HepG2 (cell line): Measurements from ENCODE around the gene DMTF1. TPM values are rescaled to one million over a fixed set of nuclear protein-coding genes. Genes with fewer than 3 reads are reported as not detected.
A peak's percentile ranks its signal among the peaks of the same experiment; 100 is the strongest.

Experiments
- CC2D1A ChIP-seq: sonication (generic); formaldehyde crosslinking; IDR thresholded peaks from 2 replicates; pipeline ENCODE4 v1.8.1; 2023; ENCODE audit warnings: mild to moderate bottlenecking, missing genetic modification reagents
- CHD2 ChIP-seq: IDR thresholded peaks from 2 replicates; pipeline ENCODE4 v1.6.1; 2011; ENCODE audit warnings: low read depth, low read length, improper control_type of control experiment
- DNMT3B ChIP-seq: conservative IDR thresholded peaks from 2 replicates; pipeline ENCODE4 v1.6.1; 2016; ENCODE audit warnings: missing biosample characterization, control low read depth
- KDM6A ChIP-seq: IDR thresholded peaks from 2 replicates; pipeline ENCODE4 v1.6.1; 2016; ENCODE audit warnings: low read depth
- MAFK ChIP-seq, 2 experiments: IDR thresholded peaks in 1 of 2; conservative IDR thresholded peaks in 1 of 2; 2 replicates each; pipeline ENCODE4 v1.6.1; 2011; ENCODE audit warnings: improper control_type of control experiment in 2 of 2, low read length in 2 of 2
- NBN ChIP-seq: fragments of 450-650 bp; conservative IDR thresholded peaks from 2 replicates; pipeline ENCODE4 v1.6.1; 2017
- NFE2 ChIP-seq: sonication (generic); formaldehyde crosslinking; IDR thresholded peaks from 2 replicates; pipeline ENCODE4 v1.4.0; 2020; ENCODE audit warnings: missing genetic modification reagents
- NFE2L2 ChIP-seq: fragments of 150-350 bp; IDR thresholded peaks from 2 replicates; pipeline ENCODE4 v1.6.1; 2014; ENCODE audit warnings: low read length
- NFYC ChIP-seq: IDR thresholded peaks from 2 replicates; pipeline ENCODE4 v1.6.1; 2016; ENCODE audit warnings: missing genetic modification reagents, missing compliant biosample characterization
- PAX8 ChIP-seq: sonication (generic); formaldehyde crosslinking; IDR thresholded peaks from 2 replicates; pipeline ENCODE4 v1.8.0; 2022; ENCODE audit warnings: mild to moderate bottlenecking, missing genetic modification reagents, borderline replicate concordance
- RAD21 ChIP-seq: fragments of 450-650 bp; formaldehyde crosslinking; IDR thresholded peaks from 2 replicates; pipeline ENCODE4 v1.5.0; 2020; ENCODE audit warnings: mild to moderate bottlenecking
- RCOR2 ChIP-seq: IDR thresholded peaks from 2 replicates; pipeline ENCODE4 v1.6.1; 2016; ENCODE audit warnings: missing biosample characterization, missing genetic modification reagents
- RFXANK ChIP-seq: IDR thresholded peaks from 2 replicates; pipeline ENCODE4 v1.6.1; 2016
- RNF2 ChIP-seq: fragments of 450-650 bp; conservative IDR thresholded peaks from 2 replicates; pipeline ENCODE4 v1.6.1; 2016; ENCODE audit warnings: low read depth
- SIX1 ChIP-seq: sonication (generic); formaldehyde crosslinking; IDR thresholded peaks from 2 replicates; pipeline ENCODE4 v1.4.0; 2020; ENCODE audit warnings: missing genetic modification reagents, borderline replicate concordance
- TFAP4 ChIP-seq: sonication (generic); IDR thresholded peaks from 2 replicates; pipeline ENCODE4 v1.6.1; 2016; ENCODE audit warnings: low read depth, borderline replicate concordance
- THYN1 ChIP-seq: sonication (generic); formaldehyde crosslinking; IDR thresholded peaks from 2 replicates; pipeline ENCODE4 v1.8.1; 2023; ENCODE audit warnings: low read depth, mild to moderate bottlenecking, moderate library complexity, missing genetic modification reagents, borderline replicate concordance
- ZBTB7B ChIP-seq: sonication (generic); formaldehyde crosslinking; IDR thresholded peaks from 2 replicates; pipeline ENCODE4 v1.4.0; 2020; ENCODE audit warnings: missing genetic modification reagents
- ZNF205 ChIP-seq: IDR thresholded peaks from 2 replicates; pipeline ENCODE4 v1.6.1; 2018; ENCODE audit warnings: missing biosample characterization, missing genetic modification reagents
- ZNF343 ChIP-seq: sonication (generic); formaldehyde crosslinking; IDR thresholded peaks from 2 replicates; pipeline ENCODE4 v1.4.0; 2020; ENCODE audit warnings: mild to moderate bottlenecking, missing genetic modification reagents
- ZNF556 ChIP-seq: sonication (generic); formaldehyde crosslinking; IDR thresholded peaks from 2 replicates; pipeline ENCODE4 v1.4.0; 2020; ENCODE audit warnings: mild to moderate bottlenecking, missing genetic modification reagents, borderline replicate concordance
- ZNF567 ChIP-seq: sonication (generic); formaldehyde crosslinking; IDR thresholded peaks from 2 replicates; pipeline ENCODE4 v1.8.1; 2023; ENCODE audit warnings: mild to moderate bottlenecking, missing genetic modification reagents, borderline replicate concordance
- ZNF644 ChIP-seq: IDR thresholded peaks from 2 replicates; pipeline ENCODE4 v1.6.1; 2016; ENCODE audit warnings: low read depth
- ZSCAN5A ChIP-seq: sonication (generic); formaldehyde crosslinking; IDR thresholded peaks from 2 replicates; pipeline ENCODE4 v1.8.0; 2022; ENCODE audit warnings: mild to moderate bottlenecking, missing genetic modification reagents, borderline replicate concordance
- polyA plus RNA-seq, 8 experiments: library from polyadenylated mRNA; depleted of rRNA in 3 of 8; stranded (reverse) in 7 of 8; unstranded in 1 of 8; fragments of >200 nt; fragmentation: Illumina TruSeq in 4 of 8; extraction: Trizol in 4 of 8; gene quantifications; 2 replicates each; pipeline versions ENCODE4 v1.2.1 to v1.2.3, GENCODE V29; 2011 to 2016; ENCODE audit warnings: low read depth in 4 of 8, missing spikeins in 1 of 8, mixed read lengths in 1 of 8; ENCODE audit not compliant: insufficient read depth in 1 of 8
- total RNA-seq, 5 experiments: library from RNA; depleted of rRNA; stranded (reverse); fragments of >200 nt; fragmentation: Illumina TruSeq; extraction: Trizol; gene quantifications; 2 replicates each; pipeline ENCODE4 v1.2.3, GENCODE V29; 2016; ENCODE audit warnings: low read depth in 1 of 5
- TF ChIP-seq, protein P1 (sequence below): sonication (generic); formaldehyde crosslinking; IDR thresholded peaks from 2 replicates; pipeline ENCODE4 v1.9.0; 2021; ENCODE audit warnings: missing genetic modification reagents, borderline replicate concordance
- TF ChIP-seq, protein P2 (sequence below): sonication (generic); formaldehyde crosslinking; IDR thresholded peaks from 2 replicates; pipeline ENCODE4 v1.5.0; 2020; ENCODE audit warnings: missing genetic modification reagents

DMTF1 gene
- total and polyA plus RNA-seq, 2 of the 13 experiments (the other 11 are each of a cell fraction or from before 2014, with no cell fraction given), result 45.8 to 132 TPM

DNA sequence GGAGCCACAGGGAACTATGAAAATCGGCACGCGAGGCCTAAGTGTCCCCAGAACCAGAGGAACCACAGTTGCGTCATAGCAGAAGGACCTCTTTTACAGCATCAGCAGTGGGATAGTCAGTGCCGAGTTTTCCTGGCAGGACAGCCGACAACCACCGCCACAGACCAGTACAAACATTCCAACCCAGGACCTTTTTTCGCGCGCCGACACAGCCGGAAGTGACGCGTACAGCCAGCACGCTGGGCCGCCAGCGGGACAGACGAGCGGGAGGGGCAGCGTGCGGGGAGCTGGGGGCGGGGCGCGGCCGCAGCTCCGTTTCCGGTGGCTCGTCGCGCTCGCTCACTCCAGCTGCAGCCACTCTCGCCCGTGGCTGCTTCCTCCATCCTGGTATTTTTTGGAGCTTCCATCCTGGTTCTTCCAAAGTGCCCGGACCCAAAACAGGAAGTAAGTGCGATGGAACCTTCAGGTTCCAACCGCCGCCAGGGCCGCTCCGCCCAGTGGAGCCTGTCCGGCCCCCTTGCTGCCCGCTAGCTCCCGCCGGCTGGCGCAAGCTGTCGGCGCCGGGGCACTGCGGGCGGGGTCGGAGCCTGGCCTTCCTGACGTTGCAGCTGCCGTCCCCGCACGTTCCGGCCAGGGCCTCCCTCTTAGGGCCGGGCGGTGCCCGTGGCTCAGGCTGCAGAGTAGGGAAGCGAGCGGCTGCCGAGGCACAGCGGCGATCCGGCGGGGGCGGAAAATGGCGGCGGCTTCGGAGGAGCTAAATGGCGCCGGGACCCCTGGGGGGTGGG lies at the start of gene DMTF1 (continued):
- TF ChIP-seq MAFK (conservative IDR thresholded peaks at IDR 0.05 in 1 of 2, IDR thresholded peaks at IDR 0.05 in 1 of 2; ENCODE audit: low read length in 2 of 2), result no peak
- no peak for TF ChIP-seq RAD21 (CRISPR knock-in tag)
- no peak; the same call in 1 of the 2 replicates for TF ChIP-seq ZNF567 (CRISPR knock-in tag)
- no peak for TF ChIP-seq RCOR2 (CRISPR knock-in tag)
- no peak; the same call in 1 of the 2 replicates for TF ChIP-seq ZSCAN5A (CRISPR knock-in tag)
- TF ChIP-seq SIX1 (CRISPR knock-in tag), result no peak
- no peak for TF ChIP-seq ZNF205
- TF ChIP-seq NBN, result no peak
- no peak for TF ChIP-seq NFE2 (CRISPR knock-in tag)
- TF ChIP-seq RFXANK (CRISPR knock-in tag), result no peak
- TF ChIP-seq, protein P1, sequence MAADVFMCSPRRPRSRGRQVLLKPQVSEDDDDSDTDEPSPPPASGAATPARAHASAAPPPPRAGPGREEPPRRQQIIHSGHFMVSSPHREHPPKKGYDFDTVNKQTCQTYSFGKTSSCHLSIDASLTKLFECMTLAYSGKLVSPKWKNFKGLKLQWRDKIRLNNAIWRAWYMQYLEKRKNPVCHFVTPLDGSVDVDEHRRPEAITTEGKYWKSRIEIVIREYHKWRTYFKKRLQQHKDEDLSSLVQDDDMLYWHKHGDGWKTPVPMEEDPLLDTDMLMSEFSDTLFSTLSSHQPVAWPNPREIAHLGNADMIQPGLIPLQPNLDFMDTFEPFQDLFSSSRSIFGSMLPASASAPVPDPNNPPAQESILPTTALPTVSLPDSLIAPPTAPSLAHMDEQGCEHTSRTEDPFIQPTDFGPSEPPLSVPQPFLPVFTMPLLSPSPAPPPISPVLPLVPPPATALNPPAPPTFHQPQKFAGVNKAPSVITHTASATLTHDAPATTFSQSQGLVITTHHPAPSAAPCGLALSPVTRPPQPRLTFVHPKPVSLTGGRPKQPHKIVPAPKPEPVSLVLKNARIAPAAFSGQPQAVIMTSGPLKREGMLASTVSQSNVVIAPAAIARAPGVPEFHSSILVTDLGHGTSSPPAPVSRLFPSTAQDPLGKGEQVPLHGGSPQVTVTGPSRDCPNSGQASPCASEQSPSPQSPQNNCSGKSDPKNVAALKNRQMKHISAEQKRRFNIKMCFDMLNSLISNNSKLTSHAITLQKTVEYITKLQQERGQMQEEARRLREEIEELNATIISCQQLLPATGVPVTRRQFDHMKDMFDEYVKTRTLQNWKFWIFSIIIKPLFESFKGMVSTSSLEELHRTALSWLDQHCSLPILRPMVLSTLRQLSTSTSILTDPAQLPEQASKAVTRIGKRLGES (CRISPR knock-in tag), result no peak
- TF ChIP-seq ZBTB7B (CRISPR knock-in tag), result peak; percentile 70; the same call in 1 of the 2 replicates
- TF ChIP-seq NFYC (CRISPR knock-in tag), result no peak; the same call in none of the 2 replicates
- peak; percentile 67 for TF ChIP-seq ZNF556 (CRISPR knock-in tag)
- no peak for TF ChIP-seq CHD2
- TF ChIP-seq NFE2L2, result no peak
- TF ChIP-seq TFAP4, result peak; percentile 67; the same call in 1 of the 2 replicates
- peak; percentile 91 for TF ChIP-seq ZNF343 (CRISPR knock-in tag)
- TF ChIP-seq, protein P2, sequence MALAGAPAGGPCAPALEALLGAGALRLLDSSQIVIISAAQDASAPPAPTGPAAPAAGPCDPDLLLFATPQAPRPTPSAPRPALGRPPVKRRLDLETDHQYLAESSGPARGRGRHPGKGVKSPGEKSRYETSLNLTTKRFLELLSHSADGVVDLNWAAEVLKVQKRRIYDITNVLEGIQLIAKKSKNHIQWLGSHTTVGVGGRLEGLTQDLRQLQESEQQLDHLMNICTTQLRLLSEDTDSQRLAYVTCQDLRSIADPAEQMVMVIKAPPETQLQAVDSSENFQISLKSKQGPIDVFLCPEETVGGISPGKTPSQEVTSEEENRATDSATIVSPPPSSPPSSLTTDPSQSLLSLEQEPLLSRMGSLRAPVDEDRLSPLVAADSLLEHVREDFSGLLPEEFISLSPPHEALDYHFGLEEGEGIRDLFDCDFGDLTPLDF (CRISPR knock-in tag), result peak; percentile 97
- TF ChIP-seq PAX8, result peak; percentile 93; the same call in 1 of the 2 replicates
- TF ChIP-seq THYN1 (CRISPR knock-in tag), result no peak
- TF ChIP-seq KDM6A (CRISPR knock-in tag), result no peak
- TF ChIP-seq RNF2, result no peak
- TF ChIP-seq DNMT3B (CRISPR knock-in tag), result no peak; the same call in 1 of the 2 replicates
- no peak for TF ChIP-seq CC2D1A (CRISPR knock-in tag)
- TF ChIP-seq ZNF644 (CRISPR knock-in tag), result no peak
